Neutrophil (primary cell): Measurements from ENCODE around the gene RPL37A.

Source experiments
- H3K27ac ChIP-seq: fragments of 200-600 bp; sonication (generic); 2 replicates; pipeline ENCODE4 v1.5.1; 2016; ENCODE audit warnings: mild to moderate bottlenecking, moderate library complexity
- H3K27me3 ChIP-seq: fragments of 200-600 bp; sonication (generic); 2 replicates; pipeline ENCODE4 v1.6.0; 2016; ENCODE audit warnings: mild to moderate bottlenecking
- H3K36me3 ChIP-seq: fragments of 200-600 bp; sonication (generic); 2 replicates; pipeline ENCODE4 v1.5.1; 2017
- H3K4me1 ChIP-seq, 2 experiments: fragments of 200-600 bp in 1 of 2; sonication (generic) in 1 of 2; 1 replicate in 1 of 2; 2 replicates in 1 of 2; pipeline versions ENCODE4 v1.5.1 to v1.6.1; 2013 to 2016; ENCODE audit warnings: low read depth in 1 of 2, low read length in 1 of 2, mild to moderate bottlenecking in 1 of 2, moderate library complexity in 1 of 2; ENCODE audit not compliant: control insufficient read depth in 1 of 2, insufficient read depth in 1 of 2
- H3K4me3 ChIP-seq, 2 experiments: fragments of 200-600 bp in 1 of 2; sonication (generic) in 1 of 2; 1 replicate in 1 of 2; 2 replicates in 1 of 2; pipeline ENCODE4 v1.5.1; 2013 to 2016; ENCODE audit warnings: low read depth in 1 of 2, low read length in 1 of 2, mild to moderate bottlenecking in 1 of 2, moderate library complexity in 1 of 2
- H3K9me3 ChIP-seq: fragments of 200-600 bp; sonication (generic); 2 replicates; pipeline ENCODE4 v1.5.1; 2016
- CTCF ChIP-seq: fragments of 200-600 bp; sonication (generic); IDR thresholded peaks from 2 replicates; pipeline ENCODE4 v1.5.1; 2016; ENCODE audit warnings: antibody characterized with exemption

Gene RPL37A

GRCh38 chr2:216498379-216499352 lies at the start of gene RPL37A:
TSS of gene RPL37A (plus strand) at chr2:216498844. CDS start at chr2:216498875, 31 bp downstream.
- peak within 1 kb of the TSS; percentile 79 for H3K27ac ChIP-seq
- H3K9me3 ChIP-seq, result no peaks in the 10 kb centered on the region
- no peaks in the 10 kb centered on the region for H3K27me3 ChIP-seq
- peak within 1 kb of the TSS; percentile 72 to 90 for H3K4me3 ChIP-seq
- peaks cover 25 to 30% of the 10 kb centered on the region in 2 experiments for H3K4me1 ChIP-seq
- TF ChIP-seq CTCF, result peak; percentile 25
- H3K36me3 ChIP-seq, result peaks cover 37% of the 10 kb centered on the region

- H3K27ac ChIP-seq, result no peak overlapping the region
- H3K9me3 ChIP-seq, result no peaks in the 10 kb centered on the region
- H3K36me3 ChIP-seq, result peaks cover 77% of the 10 kb centered on the region
- no peaks in the 10 kb centered on the region for H3K4me1 ChIP-seq
- no peak overlapping the region for H3K4me3 ChIP-seq
- no peaks in the 10 kb centered on the region for H3K27me3 ChIP-seq
- TF ChIP-seq CTCF, result no peak
Measured at GRCh38 chr2:216450346-216450745, 48.3 kb upstream of the RPL37A start.

GRCh38 chr2:216450784-216451183 lies 47.9 kb upstream of the RPL37A start:
- no peak overlapping the region for H3K4me3 ChIP-seq
- peaks cover 79% of the 10 kb centered on the region for H3K36me3 ChIP-seq
- TF ChIP-seq CTCF, result no peak
- H3K9me3 ChIP-seq, result no peaks in the 10 kb centered on the region
- no peak overlapping the region for H3K27ac ChIP-seq
- no peaks in the 10 kb centered on the region for H3K27me3 ChIP-seq
- H3K4me1 ChIP-seq, result no peaks in the 10 kb centered on the region

GRCh38 chr2:216453955-216454614 lies 44.6 kb upstream of the RPL37A start:
- TF ChIP-seq CTCF, result no peak
- no peaks in the 10 kb centered on the region for H3K27me3 ChIP-seq
- peaks cover 50% of the 10 kb centered on the region for H3K36me3 ChIP-seq
- no peak overlapping the region for H3K27ac ChIP-seq
- H3K9me3 ChIP-seq, result no peaks in the 10 kb centered on the region
- no peak overlapping the region for H3K4me3 ChIP-seq
- H3K4me1 ChIP-seq, result no peaks in the 10 kb centered on the region

GRCh38 chr2:216463148-216463547 lies 35.5 kb upstream of the RPL37A start:
- Histone ChIP-seq H3K4me3 (no peak overlapping the region), H3K4me1 (no peaks in the 10 kb centered on the region), H3K9me3 (no peaks in the 10 kb centered on the region), H3K27ac (no peak overlapping the region), H3K27me3 (no peaks in the 10 kb centered on the region), H3K36me3 (peaks cover 20% of the 10 kb centered on the region)
- TF ChIP-seq CTCF, result no peak
